HEK293 (cell line): ENCODE measurements around the gene IL18R1.

ENCODE experiments used
- CTCF ChIA-PET: fragments of 350-600 bp; formaldehyde crosslinking; extraction: SDS; loops from one replicate; lab custom pipeline; 2021; ENCODE audit warnings: antibody characterized with exemption; lab: Yijun Ruan, JAX
- POLR2A ChIA-PET: fragments of 300-600 bp; formaldehyde crosslinking; extraction: SDS; loops from one replicate; lab custom pipeline; 2020; ENCODE audit warnings: antibody characterized with exemption, inconsistent platforms; lab: Yijun Ruan, JAX
- H3K27ac ChIP-seq: fragments of 200-500 bp; sonication (Bioruptor generic); 2 replicates; pipeline ENCODE4 v1.5.1; 2014; ENCODE audit warnings: low read depth, low read length, control low read depth, inconsistent platforms; ENCODE audit errors: extremely low read depth
- H3K36me3 ChIP-seq, 2 experiments: fragments of 200-500 bp in 1 of 2; sonication (Bioruptor generic) in 1 of 2; 1 replicate in 1 of 2; 2 replicates in 1 of 2; pipeline ENCODE4 v1.5.1; 2014 to 2017; ENCODE audit warnings: inconsistent platforms in 2 of 2, low read length in 2 of 2; ENCODE audit not compliant: control insufficient read depth in 2 of 2, insufficient read depth in 1 of 2
- H3K4me1 ChIP-seq: fragments of 200-500 bp; sonication (Bioruptor generic); 2 replicates; pipeline ENCODE4 v1.5.1; 2014; ENCODE audit warnings: mild to moderate bottlenecking, low read length, inconsistent platforms; ENCODE audit not compliant: control insufficient read depth, insufficient read depth
- H3K4me3 ChIP-seq: 2 replicates; pipeline ENCODE4 v1.5.1; 2011; ENCODE audit warnings: low read depth, mild to moderate bottlenecking, control low read depth, low read length, moderate library complexity
- H3K9me3 ChIP-seq: fragments of 200-500 bp; sonication (Bioruptor generic); 2 replicates; pipeline ENCODE4 v1.5.1; 2014; ENCODE audit warnings: low read depth, low read length, inconsistent platforms; ENCODE audit not compliant: control insufficient read depth, insufficient read depth
- BCL11B ChIP-seq: fragments of 450-650 bp; formaldehyde crosslinking; IDR thresholded peaks from 2 replicates; pipeline ENCODE4 v1.5.1; 2016; ENCODE audit warnings: low read depth, missing biosample characterization, missing genetic modification characterization
- FEZF1 ChIP-seq: fragments of 450-650 bp; formaldehyde crosslinking; IDR thresholded peaks from 2 replicates; pipeline ENCODE4 v1.5.1; 2016; ENCODE audit warnings: missing biosample characterization, missing genetic modification characterization
- HOXD13 ChIP-seq: sonication (generic); formaldehyde crosslinking; IDR thresholded peaks from 2 replicates; pipeline ENCODE4 v1.8.0; 2022; ENCODE audit warnings: missing genetic modification reagents, borderline replicate concordance
- KLF16 ChIP-seq: fragments of 450-650 bp; formaldehyde crosslinking; IDR thresholded peaks from 2 replicates; pipeline ENCODE4 v1.5.1; 2017; ENCODE audit warnings: missing biosample characterization, missing genetic modification characterization
- ZBTB21 ChIP-seq: fragments of 450-650 bp; formaldehyde crosslinking; IDR thresholded peaks from 2 replicates; pipeline ENCODE4 v1.5.1; 2017; ENCODE audit warnings: missing biosample characterization, missing genetic modification characterization
- ZIC2 ChIP-seq: fragments of 450-650 bp; formaldehyde crosslinking; IDR thresholded peaks from 2 replicates; pipeline ENCODE4 v1.5.1; 2016; ENCODE audit warnings: missing biosample characterization, missing genetic modification characterization
- ZNF140 ChIP-seq: fragments of 450-650 bp; formaldehyde crosslinking; IDR thresholded peaks from 2 replicates; pipeline ENCODE4 v1.5.1; 2016; ENCODE audit warnings: missing biosample characterization, missing genetic modification characterization
- ZNF174 ChIP-seq: fragments of 450-650 bp; formaldehyde crosslinking; IDR thresholded peaks from 2 replicates; pipeline ENCODE4 v1.5.0; 2017; ENCODE audit warnings: missing biosample characterization, mild to moderate bottlenecking, missing genetic modification characterization
- ZNF214 ChIP-seq: fragments of 450-650 bp; formaldehyde crosslinking; IDR thresholded peaks from 2 replicates; pipeline ENCODE4 v1.5.1; 2017; ENCODE audit warnings: missing biosample characterization, mild to moderate bottlenecking, missing genetic modification characterization, borderline replicate concordance
- ZNF248 ChIP-seq: fragments of 450-650 bp; formaldehyde crosslinking; IDR thresholded peaks from 2 replicates; pipeline ENCODE4 v1.5.1; 2017; ENCODE audit warnings: missing biosample characterization, missing genetic modification characterization
- ZNF302 ChIP-seq: fragments of 450-650 bp; formaldehyde crosslinking; IDR thresholded peaks from 2 replicates; pipeline ENCODE4 v1.5.1; 2016; ENCODE audit warnings: missing biosample characterization, missing genetic modification characterization, low read depth
- ZNF354C ChIP-seq: fragments of 450-650 bp; formaldehyde crosslinking; IDR thresholded peaks from 2 replicates; pipeline ENCODE4 v1.5.1; 2016; ENCODE audit warnings: missing biosample characterization, missing genetic modification characterization, low read depth, borderline replicate concordance
- ZNF549 ChIP-seq: fragments of 450-650 bp; IDR thresholded peaks from 2 replicates; pipeline ENCODE4 v1.5.1; 2018; ENCODE audit warnings: missing biosample characterization, missing genetic modification characterization, mild to moderate bottlenecking, inconsistent platforms, moderate library complexity
- ZNF768 ChIP-seq: fragments of 450-650 bp; formaldehyde crosslinking; IDR thresholded peaks from 2 replicates; pipeline ENCODE4 v1.5.1; 2018; ENCODE audit warnings: missing biosample characterization, mild to moderate bottlenecking, missing genetic modification characterization
- ZSCAN30 ChIP-seq: fragments of 450-650 bp; IDR thresholded peaks from 2 replicates; pipeline ENCODE4 v1.5.1; 2018; ENCODE audit warnings: missing biosample characterization, mild to moderate bottlenecking, missing genetic modification characterization, moderate library complexity
- TF ChIP-seq, protein P1 (sequence below): fragments of 450-650 bp; formaldehyde crosslinking; IDR thresholded peaks from 2 replicates; pipeline ENCODE4 v1.5.1; 2016; ENCODE audit warnings: missing biosample characterization, missing genetic modification characterization
- TF ChIP-seq, protein P2 (sequence below): fragments of 450-650 bp; formaldehyde crosslinking; IDR thresholded peaks from 2 replicates; pipeline ENCODE4 v1.5.1; 2017; ENCODE audit warnings: missing biosample characterization, missing genetic modification characterization
- TF ChIP-seq, protein P3 (sequence below): fragments of 450-650 bp; formaldehyde crosslinking; IDR thresholded peaks from 2 replicates; pipeline ENCODE4 v1.5.1; 2017; ENCODE audit warnings: missing biosample characterization, missing genetic modification characterization
- TF ChIP-seq, protein P4 (sequence below): fragments of 450-650 bp; formaldehyde crosslinking; IDR thresholded peaks from 2 replicates; pipeline ENCODE4 v1.5.1; 2016; ENCODE audit warnings: missing biosample characterization, missing genetic modification characterization, borderline replicate concordance
- TF ChIP-seq, protein P5 (sequence below): fragments of 450-650 bp; formaldehyde crosslinking; IDR thresholded peaks from 2 replicates; pipeline ENCODE4 v1.5.1; 2016; ENCODE audit warnings: missing biosample characterization, missing genetic modification characterization

Gene IL18R1

DNA sequence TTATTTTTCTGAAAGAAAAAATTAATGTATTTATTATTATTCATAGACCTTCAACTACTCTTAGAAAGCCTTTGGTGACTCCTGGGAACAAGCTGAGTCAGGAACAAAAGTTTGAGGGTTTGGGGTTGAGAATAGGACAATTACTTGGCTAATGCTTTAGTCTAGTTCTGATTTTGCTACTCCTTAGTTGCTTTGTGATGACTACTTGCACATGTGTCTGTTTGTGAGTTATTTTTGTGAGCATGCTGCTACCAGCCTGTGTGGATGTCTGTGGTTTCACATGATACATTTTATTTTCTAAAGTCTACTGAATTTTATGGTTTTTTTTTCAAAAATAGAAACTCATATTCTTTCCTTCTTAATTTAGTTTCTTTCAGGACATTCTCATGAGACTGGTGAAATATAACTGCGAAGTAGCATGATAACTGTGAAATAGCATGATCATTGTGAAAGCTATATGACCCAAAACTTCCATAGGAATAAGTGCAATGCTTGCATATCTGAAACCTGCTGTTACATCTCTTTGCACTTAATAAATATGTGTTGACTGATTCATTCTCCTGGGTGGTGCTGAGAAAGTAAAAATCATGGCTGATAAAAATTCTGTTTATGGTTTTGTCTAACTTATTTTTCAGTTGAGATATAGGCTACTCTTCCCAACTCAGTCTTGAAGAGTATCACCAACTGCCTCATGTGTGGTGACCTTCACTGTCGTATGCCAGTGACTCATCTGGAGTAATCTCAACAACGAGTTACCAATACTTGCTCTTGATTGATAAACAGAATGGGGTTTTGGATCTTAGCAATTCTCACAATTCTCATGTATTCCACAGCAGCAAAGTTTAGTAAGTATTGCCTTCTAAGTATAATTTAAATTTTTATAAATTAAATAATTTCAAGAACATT lies 17.9 kb upstream of the IL18R1 start:
- ChIA-PET CTCF (interaction anchor here (1.0 kb wide), 1 partner anchor 12 kb away, joined by 4 read pairs; no protein-coding TSS in a partner anchor), POLR2A (no interaction called here)
- TF ChIP-seq ZNF248 (tag by site-specific recombination) = no peak
- TF ChIP-seq ZBTB21 = no peak
- no peak for TF ChIP-seq ZNF549 (tag by site-specific recombination)
- Histone ChIP-seq H3K27ac (no peak overlapping the region), H3K36me3 (no peaks in the 10 kb centered on the region), H3K4me3 (no peak overlapping the region), H3K9me3 (no peaks in the 10 kb centered on the region), H3K4me1 (no peaks in the 10 kb centered on the region)

DNA sequence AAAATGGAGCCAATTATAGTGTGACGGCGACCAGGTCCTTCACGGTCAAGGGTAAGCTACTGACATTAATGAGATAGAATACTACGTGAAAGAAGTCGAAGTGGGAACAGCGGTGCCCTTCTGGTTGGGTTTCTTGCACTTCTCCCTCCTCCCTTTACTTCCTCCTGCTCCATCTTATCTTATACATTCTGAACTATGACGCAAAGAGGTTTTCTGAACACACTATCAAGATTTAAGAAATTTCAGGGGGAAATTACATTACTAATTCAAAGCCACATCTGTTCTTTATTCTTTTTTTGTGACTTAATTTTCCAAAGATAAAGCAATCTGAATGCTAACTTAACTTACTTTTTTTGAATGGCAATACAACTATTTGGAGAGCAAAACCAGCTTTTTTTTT lies 14.8 kb upstream of the IL18R1 start:
- no peak for TF ChIP-seq KLF16 (tag by site-specific recombination)
- TF ChIP-seq, protein P1, sequence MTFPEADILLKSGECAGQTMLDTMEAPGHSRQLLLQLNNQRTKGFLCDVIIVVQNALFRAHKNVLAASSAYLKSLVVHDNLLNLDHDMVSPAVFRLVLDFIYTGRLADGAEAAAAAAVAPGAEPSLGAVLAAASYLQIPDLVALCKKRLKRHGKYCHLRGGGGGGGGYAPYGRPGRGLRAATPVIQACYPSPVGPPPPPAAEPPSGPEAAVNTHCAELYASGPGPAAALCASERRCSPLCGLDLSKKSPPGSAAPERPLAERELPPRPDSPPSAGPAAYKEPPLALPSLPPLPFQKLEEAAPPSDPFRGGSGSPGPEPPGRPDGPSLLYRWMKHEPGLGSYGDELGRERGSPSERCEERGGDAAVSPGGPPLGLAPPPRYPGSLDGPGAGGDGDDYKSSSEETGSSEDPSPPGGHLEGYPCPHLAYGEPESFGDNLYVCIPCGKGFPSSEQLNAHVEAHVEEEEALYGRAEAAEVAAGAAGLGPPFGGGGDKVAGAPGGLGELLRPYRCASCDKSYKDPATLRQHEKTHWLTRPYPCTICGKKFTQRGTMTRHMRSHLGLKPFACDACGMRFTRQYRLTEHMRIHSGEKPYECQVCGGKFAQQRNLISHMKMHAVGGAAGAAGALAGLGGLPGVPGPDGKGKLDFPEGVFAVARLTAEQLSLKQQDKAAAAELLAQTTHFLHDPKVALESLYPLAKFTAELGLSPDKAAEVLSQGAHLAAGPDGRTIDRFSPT (tag by site-specific recombination) = no peak
- TF ChIP-seq ZNF768 = no peak
- TF ChIP-seq, protein P2, sequence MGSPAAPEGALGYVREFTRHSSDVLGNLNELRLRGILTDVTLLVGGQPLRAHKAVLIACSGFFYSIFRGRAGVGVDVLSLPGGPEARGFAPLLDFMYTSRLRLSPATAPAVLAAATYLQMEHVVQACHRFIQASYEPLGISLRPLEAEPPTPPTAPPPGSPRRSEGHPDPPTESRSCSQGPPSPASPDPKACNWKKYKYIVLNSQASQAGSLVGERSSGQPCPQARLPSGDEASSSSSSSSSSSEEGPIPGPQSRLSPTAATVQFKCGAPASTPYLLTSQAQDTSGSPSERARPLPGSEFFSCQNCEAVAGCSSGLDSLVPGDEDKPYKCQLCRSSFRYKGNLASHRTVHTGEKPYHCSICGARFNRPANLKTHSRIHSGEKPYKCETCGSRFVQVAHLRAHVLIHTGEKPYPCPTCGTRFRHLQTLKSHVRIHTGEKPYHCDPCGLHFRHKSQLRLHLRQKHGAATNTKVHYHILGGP (tag by site-specific recombination) = no peak
- TF ChIP-seq BCL11B (tag by site-specific recombination) = no peak
- TF ChIP-seq ZNF174 (tag by site-specific recombination) = no peak
- no peak for TF ChIP-seq ZSCAN30 (tag by site-specific recombination)
- TF ChIP-seq, protein P3, sequence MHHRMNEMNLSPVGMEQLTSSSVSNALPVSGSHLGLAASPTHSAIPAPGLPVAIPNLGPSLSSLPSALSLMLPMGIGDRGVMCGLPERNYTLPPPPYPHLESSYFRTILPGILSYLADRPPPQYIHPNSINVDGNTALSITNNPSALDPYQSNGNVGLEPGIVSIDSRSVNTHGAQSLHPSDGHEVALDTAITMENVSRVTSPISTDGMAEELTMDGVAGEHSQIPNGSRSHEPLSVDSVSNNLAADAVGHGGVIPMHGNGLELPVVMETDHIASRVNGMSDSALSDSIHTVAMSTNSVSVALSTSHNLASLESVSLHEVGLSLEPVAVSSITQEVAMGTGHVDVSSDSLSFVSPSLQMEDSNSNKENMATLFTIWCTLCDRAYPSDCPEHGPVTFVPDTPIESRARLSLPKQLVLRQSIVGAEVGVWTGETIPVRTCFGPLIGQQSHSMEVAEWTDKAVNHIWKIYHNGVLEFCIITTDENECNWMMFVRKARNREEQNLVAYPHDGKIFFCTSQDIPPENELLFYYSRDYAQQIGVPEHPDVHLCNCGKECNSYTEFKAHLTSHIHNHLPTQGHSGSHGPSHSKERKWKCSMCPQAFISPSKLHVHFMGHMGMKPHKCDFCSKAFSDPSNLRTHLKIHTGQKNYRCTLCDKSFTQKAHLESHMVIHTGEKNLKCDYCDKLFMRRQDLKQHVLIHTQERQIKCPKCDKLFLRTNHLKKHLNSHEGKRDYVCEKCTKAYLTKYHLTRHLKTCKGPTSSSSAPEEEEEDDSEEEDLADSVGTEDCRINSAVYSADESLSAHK (tag by site-specific recombination) = no peak
- TF ChIP-seq ZIC2 (tag by site-specific recombination) = no peak
- no peak for TF ChIP-seq HOXD13
- no peak for TF ChIP-seq ZNF354C (tag by site-specific recombination)
- TF ChIP-seq, protein P4, sequence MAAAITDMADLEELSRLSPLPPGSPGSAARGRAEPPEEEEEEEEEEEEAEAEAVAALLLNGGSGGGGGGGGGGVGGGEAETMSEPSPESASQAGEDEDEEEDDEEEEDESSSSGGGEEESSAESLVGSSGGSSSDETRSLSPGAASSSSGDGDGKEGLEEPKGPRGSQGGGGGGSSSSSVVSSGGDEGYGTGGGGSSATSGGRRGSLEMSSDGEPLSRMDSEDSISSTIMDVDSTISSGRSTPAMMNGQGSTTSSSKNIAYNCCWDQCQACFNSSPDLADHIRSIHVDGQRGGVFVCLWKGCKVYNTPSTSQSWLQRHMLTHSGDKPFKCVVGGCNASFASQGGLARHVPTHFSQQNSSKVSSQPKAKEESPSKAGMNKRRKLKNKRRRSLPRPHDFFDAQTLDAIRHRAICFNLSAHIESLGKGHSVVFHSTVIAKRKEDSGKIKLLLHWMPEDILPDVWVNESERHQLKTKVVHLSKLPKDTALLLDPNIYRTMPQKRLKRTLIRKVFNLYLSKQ = no peak
- TF ChIP-seq ZNF140 (tag by site-specific recombination) = no peak
- TF ChIP-seq ZNF214 (tag by site-specific recombination) = no peak
- TF ChIP-seq FEZF1 (tag by site-specific recombination) = no peak
- no peak for TF ChIP-seq ZNF302 (tag by site-specific recombination)
- TF ChIP-seq, protein P5, sequence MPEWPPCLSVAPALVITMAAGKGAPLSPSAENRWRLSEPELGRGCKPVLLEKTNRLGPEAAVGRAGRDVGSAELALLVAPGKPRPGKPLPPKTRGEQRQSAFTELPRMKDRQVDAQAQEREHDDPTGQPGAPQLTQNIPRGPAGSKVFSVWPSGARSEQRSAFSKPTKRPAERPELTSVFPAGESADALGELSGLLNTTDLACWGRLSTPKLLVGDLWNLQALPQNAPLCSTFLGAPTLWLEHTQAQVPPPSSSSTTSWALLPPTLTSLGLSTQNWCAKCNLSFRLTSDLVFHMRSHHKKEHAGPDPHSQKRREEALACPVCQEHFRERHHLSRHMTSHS (tag by site-specific recombination) = no peak
- TF ChIP-seq, all 188 proteins: peak for 0
- H3K27ac ChIP-seq = no peak overlapping the region
- CTCF ChIA-PET = no interaction called here
- POLR2A ChIA-PET = no interaction called here
- no peaks in the 10 kb centered on the region for H3K36me3 ChIP-seq
- no peaks in the 10 kb centered on the region for H3K9me3 ChIP-seq
- no peak overlapping the region for H3K4me3 ChIP-seq
- no peaks in the 10 kb centered on the region for H3K4me1 ChIP-seq
